Ishikawa (cell line): Measurements from ENCODE around the gene ZDHHC12.

Experiments used
- CEBPB ChIP-seq: IDR thresholded peaks from 2 replicates; pipeline ENCODE4 v1.6.1; 2012
- MAX ChIP-seq: IDR thresholded peaks from 2 replicates; pipeline ENCODE4 v1.6.1; 2012
- REST ChIP-seq: IDR thresholded peaks from 2 replicates; pipeline ENCODE4 v1.6.1; 2012; ENCODE audit warnings: low read depth, mild to moderate bottlenecking
- YY1 ChIP-seq: IDR thresholded peaks from 2 replicates; pipeline ENCODE4 v1.6.1; 2012; ENCODE audit warnings: low read depth
- ZBTB7A ChIP-seq: IDR thresholded peaks from 2 replicates; pipeline ENCODE4 v1.6.1; 2012; ENCODE audit warnings: low read depth

DNA sequence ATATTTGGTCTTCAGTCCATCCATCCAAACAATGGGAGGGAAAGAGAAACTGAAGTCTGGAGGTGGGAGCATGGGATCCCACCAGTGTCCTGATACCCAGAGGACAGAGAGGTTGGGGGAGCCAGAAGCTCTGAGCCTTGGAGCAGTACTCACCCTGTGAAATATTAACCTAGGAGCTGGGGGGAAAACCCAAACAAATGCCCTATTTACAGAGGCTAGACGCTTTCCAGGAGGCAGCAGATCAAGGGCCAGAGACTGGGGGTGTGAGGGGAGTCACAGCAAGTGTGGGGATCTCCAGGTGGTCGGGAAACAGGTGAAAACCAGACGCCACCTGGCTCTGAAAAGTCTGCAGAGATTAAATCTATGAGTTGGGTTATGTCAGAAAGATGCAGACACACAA is 41.6 kb upstream of the ZDHHC12 start:
- TF ChIP-seq REST = no peak
- TF ChIP-seq YY1 = no peak
- TF ChIP-seq MAX = no peak
- no peak for TF ChIP-seq CEBPB
- TF ChIP-seq ZBTB7A = no peak
